Measurements from ENCODE around the gene SCNN1G.
A peak's percentile ranks its signal among the peaks of the same experiment; 100 is the strongest.

Gene SCNN1G

DNA sequence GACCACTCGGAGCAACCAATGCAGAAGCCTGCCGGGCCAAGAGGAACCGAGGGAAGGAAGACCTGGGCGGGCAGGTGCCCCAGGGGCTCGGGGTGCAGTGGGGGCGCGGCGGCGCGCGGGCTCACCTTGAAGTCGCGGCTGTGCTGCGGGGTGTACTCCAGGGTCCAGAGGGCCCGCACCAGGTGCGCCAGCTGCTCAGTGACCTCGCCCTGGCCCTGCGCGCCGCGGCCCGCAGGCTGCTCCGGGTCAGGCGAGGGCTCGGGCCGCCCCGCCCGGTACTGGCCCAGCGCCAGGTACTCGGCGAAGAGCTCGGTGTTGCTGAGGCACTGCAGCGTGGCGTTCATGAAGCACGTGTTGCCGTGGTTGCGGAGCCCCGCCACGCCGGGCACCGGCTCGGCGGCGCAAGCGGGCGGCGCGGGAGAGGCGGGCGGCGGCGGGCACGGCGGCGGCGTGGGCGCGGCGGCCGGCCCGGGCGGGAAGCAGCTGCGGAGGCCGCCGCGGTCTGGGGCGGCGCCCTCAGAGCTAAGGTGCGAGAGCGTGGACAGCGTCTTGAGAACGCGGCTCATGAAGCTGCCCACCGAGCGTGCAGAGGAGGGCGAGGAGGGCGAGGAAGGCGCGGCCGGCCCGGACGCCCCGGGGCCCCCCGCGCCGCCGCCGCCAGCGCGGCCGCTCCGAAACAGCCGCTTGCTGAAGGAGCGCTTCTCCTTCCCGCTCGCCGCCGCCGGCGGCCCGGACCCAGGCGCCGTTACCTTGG lies 33.9 kb upstream of the SCNN1G start:
- H2AFZ ChIP-seq (ENCODE audit: low read depth, low read length, severe bottlenecking): peak overlapping the region; percentile 0

DNA sequence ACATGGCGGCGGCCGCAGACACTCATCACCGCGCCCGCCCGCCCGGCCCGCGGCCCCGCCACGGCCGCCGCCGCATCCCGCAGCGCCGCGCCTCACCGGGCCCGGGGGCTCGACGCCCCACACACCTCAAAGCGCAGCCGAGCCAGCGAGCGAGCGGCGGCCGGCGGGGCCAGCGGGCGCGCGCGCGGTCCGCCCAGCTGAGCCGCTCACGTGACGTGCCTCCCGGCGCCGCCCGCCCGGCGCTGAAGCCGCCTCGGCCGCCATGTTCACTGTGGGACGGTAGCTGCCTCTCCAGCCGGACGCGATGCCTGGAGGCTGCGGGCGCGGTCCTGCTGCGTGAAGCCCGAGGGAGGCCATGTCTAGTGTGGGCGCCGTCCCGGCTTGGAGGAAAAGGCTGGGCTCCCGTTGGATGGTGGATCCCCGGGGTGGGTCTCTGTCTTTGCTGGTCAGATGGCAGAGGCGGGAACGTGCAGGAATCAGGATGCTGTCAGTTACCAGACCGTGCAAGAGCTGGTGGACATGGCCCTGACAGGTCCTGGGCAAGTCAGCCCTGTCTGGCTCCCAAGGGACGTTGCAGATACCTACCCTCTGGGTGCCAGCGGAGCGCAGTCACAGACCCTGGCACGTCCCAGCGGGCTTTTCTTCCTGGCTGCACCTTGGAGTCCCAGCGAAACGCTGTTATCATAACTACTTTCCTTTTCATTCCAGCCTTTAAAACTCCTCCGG lies 33.1 kb upstream of the SCNN1G start, which contains the start of gene USP31:
Gene USP31, minus strand, starts transcription at position 186 of the 726 bp plus-strand sequence. Its CDS starts 182 bp downstream, at position 4.
- TF ChIP-seq, protein P1, sequence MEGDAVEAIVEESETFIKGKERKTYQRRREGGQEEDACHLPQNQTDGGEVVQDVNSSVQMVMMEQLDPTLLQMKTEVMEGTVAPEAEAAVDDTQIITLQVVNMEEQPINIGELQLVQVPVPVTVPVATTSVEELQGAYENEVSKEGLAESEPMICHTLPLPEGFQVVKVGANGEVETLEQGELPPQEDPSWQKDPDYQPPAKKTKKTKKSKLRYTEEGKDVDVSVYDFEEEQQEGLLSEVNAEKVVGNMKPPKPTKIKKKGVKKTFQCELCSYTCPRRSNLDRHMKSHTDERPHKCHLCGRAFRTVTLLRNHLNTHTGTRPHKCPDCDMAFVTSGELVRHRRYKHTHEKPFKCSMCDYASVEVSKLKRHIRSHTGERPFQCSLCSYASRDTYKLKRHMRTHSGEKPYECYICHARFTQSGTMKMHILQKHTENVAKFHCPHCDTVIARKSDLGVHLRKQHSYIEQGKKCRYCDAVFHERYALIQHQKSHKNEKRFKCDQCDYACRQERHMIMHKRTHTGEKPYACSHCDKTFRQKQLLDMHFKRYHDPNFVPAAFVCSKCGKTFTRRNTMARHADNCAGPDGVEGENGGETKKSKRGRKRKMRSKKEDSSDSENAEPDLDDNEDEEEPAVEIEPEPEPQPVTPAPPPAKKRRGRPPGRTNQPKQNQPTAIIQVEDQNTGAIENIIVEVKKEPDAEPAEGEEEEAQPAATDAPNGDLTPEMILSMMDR (IDR thresholded peaks at IDR 0.05; ENCODE audit: insufficient read depth, low read length, poor library complexity, severe bottlenecking): no peak
- no peak for TF ChIP-seq EZH2phosphoT487 (conservative IDR thresholded peaks at IDR 0.05; ENCODE audit: low read length)
- Histone ChIP-seq H3K9me2 (replicated peaks; ENCODE audit: insufficient read depth, low read length) (no peaks in the 10 kb centered on the region), H3K9ac (ENCODE audit: low read length) (peak within 1 kb of the TSS; percentile 62), H3K9me3 (ENCODE audit: insufficient read depth, low read length) (no peaks in the 10 kb centered on the region), H3K4me2 (ENCODE audit: low read depth, low read length, poor library complexity, severe bottlenecking) (peak within 1 kb of the TSS; percentile 65), H3K36me3 (ENCODE audit: low read length) (no peaks in the 10 kb centered on the region), H2AFZ (ENCODE audit: low read depth, low read length, severe bottlenecking) (peak within 1 kb of the TSS; percentile 86), H4K20me1 (ENCODE audit: low read depth, low read length) (no peaks in the 10 kb centered on the region; the same call in 1 of the 2 replicates), H3K4me3 (ENCODE audit: insufficient read depth, low read length, poor library complexity, severe bottlenecking) (peak within 1 kb of the TSS; percentile 57), H3K27me3 (ENCODE audit: low read length) (no peaks in the 10 kb centered on the region), H3F3A (ENCODE audit: insufficient read depth) (no peaks in the 10 kb centered on the region), H3K79me2 (ENCODE audit: insufficient read depth, low read length) (peaks cover 32% of the 10 kb centered on the region; the same call in 1 of the 2 replicates), H3K27ac (ENCODE audit: low read depth, low read length) (no peak within 1 kb of the TSS)

More for the DNA sequence above, 33.9 kb upstream of the SCNN1G start:
- no peaks in the 10 kb centered on the region for H3K9me3 ChIP-seq (ENCODE audit: insufficient read depth, low read length)
- no peak for TF ChIP-seq EZH2phosphoT487 (conservative IDR thresholded peaks at IDR 0.05; ENCODE audit: low read length)
- TF ChIP-seq, protein P1 (IDR thresholded peaks at IDR 0.05; ENCODE audit: insufficient read depth, low read length, poor library complexity, severe bottlenecking): no peak
- peaks cover 37% of the 10 kb centered on the region; the same call in 1 of the 2 replicates for H3K79me2 ChIP-seq (ENCODE audit: insufficient read depth, low read length)
- H4K20me1 ChIP-seq (ENCODE audit: low read depth, low read length): no peaks in the 10 kb centered on the region; the same call in 1 of the 2 replicates
- no peaks in the 10 kb centered on the region for H3F3A ChIP-seq (ENCODE audit: insufficient read depth)
- H3K4me2 ChIP-seq (ENCODE audit: low read depth, low read length, poor library complexity, severe bottlenecking): peak overlapping the region; percentile 62
- no peak overlapping the region for H3K27ac ChIP-seq (ENCODE audit: low read depth, low read length)
- H3K9ac ChIP-seq (ENCODE audit: low read length): peak overlapping the region; percentile 62
- no peaks in the 10 kb centered on the region for H3K27me3 ChIP-seq (ENCODE audit: low read length)
- H3K9me2 ChIP-seq (replicated peaks; ENCODE audit: insufficient read depth, low read length): no peaks in the 10 kb centered on the region
- peak overlapping the region; percentile 53 for H3K4me3 ChIP-seq (ENCODE audit: insufficient read depth, low read length, poor library complexity, severe bottlenecking)
- no peaks in the 10 kb centered on the region for H3K36me3 ChIP-seq (ENCODE audit: low read length)

DNA sequence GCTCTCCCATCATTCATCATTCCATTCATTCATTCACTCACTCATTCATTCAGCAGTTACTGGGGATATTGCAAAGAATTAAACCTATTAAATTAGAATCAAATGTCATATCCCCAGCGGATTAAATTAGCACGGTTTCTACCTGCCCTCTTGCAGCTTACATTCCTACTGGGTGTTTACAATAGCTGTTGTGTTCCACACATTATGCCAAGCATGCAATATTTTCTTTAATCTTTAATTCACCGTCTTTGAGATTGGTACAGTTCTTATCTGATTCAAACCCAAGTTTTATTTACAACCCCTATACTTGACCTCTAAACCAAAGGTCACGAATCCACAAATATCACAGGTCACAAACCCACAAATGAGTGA lies 32.6 kb upstream of the SCNN1G start:
- no peaks in the 10 kb centered on the region for H3K27me3 ChIP-seq (ENCODE audit: low read length)
- H4K20me1 ChIP-seq (ENCODE audit: low read depth, low read length): no peaks in the 10 kb centered on the region; the same call in 1 of the 2 replicates
- H3K4me2 ChIP-seq (ENCODE audit: low read depth, low read length, poor library complexity, severe bottlenecking): peak overlapping the region; percentile 65
- peak overlapping the region; percentile 86 for H2AFZ ChIP-seq (ENCODE audit: low read depth, low read length, severe bottlenecking)
- H3K36me3 ChIP-seq (ENCODE audit: low read length): no peaks in the 10 kb centered on the region
- H3K79me2 ChIP-seq (ENCODE audit: insufficient read depth, low read length): peaks cover 27% of the 10 kb centered on the region; the same call in 1 of the 2 replicates
- peak overlapping the region; percentile 57 for H3K4me3 ChIP-seq (ENCODE audit: insufficient read depth, low read length, poor library complexity, severe bottlenecking)
- no peaks in the 10 kb centered on the region for H3K9me2 ChIP-seq (replicated peaks; ENCODE audit: insufficient read depth, low read length)
- no peaks in the 10 kb centered on the region for H3F3A ChIP-seq (ENCODE audit: insufficient read depth)
- H3K9me3 ChIP-seq (ENCODE audit: insufficient read depth, low read length): no peaks in the 10 kb centered on the region
- H3K27ac ChIP-seq (ENCODE audit: low read depth, low read length): no peak overlapping the region
- H3K9ac ChIP-seq (ENCODE audit: low read length): peak overlapping the region; percentile 57
- TF ChIP-seq EZH2phosphoT487 (conservative IDR thresholded peaks at IDR 0.05; ENCODE audit: low read length): no peak
- TF ChIP-seq, protein P1 (IDR thresholded peaks at IDR 0.05; ENCODE audit: insufficient read depth, low read length, poor library complexity, severe bottlenecking): no peak

All from SU-DHL-6 (cell line).